Keratinocyte (primary cell): ENCODE data around the gene DDR2. TPM values are rescaled to one million over a fixed set of nuclear protein-coding genes. Genes with fewer than 3 reads are reported as not detected.

Experiments
- DNase-seq: peaks from one replicate; pipeline ENCODE4 v3.0.0-alpha.2; 2011; ENCODE audit warnings: low read depth, missing footprints, low spot score
- FAIRE-seq: peaks from 2 replicates; lab custom pipeline; 2011; peaks lifted over from hg19 to GRCh38; lab: Jason Lieb, UNC
- H2AFZ ChIP-seq: 2 replicates; pipeline ENCODE4 v1.6.0; 2012; ENCODE audit warnings: low read length, control low read depth, inconsistent platforms; ENCODE audit not compliant: control insufficient read depth
- H3K27ac ChIP-seq: 2 replicates; pipeline ENCODE4 v1.5.1; 2011; ENCODE audit warnings: low read length; ENCODE audit not compliant: control insufficient read depth, insufficient read depth
- H3K27me3 ChIP-seq: 3 replicates; pipeline ENCODE4 v1.6.0; 2011; ENCODE audit warnings: low read length; ENCODE audit not compliant: control insufficient read depth, insufficient read depth; ENCODE audit errors: extremely low read depth
- H3K36me3 ChIP-seq, 2 experiments: 2 replicates in 1 of 2; 3 replicates in 1 of 2; pipeline ENCODE4 v1.5.1; 2011; ENCODE audit warnings: low read length in 2 of 2, mild to moderate bottlenecking in 1 of 2; ENCODE audit not compliant: control insufficient read depth in 2 of 2, insufficient read depth in 2 of 2; ENCODE audit errors: extremely low read depth in 1 of 2
- H3K4me1 ChIP-seq: 3 replicates; pipeline ENCODE4 v1.5.1; 2011; ENCODE audit warnings: low read length; ENCODE audit not compliant: control insufficient read depth, insufficient read depth; ENCODE audit errors: extremely low read depth
- H3K4me2 ChIP-seq: 3 replicates; pipeline ENCODE4 v1.6.0; 2011; ENCODE audit warnings: low read depth, low read length; ENCODE audit not compliant: control insufficient read depth, insufficient read depth; ENCODE audit errors: extremely low read depth
- H3K4me3 ChIP-seq, 3 experiments: fragments of 200-600 bp in 1 of 3; sonication (generic) in 1 of 3; 2 replicates in 2 of 3; 3 replicates in 1 of 3; pipeline ENCODE4 v1.5.1; 2011 to 2016; ENCODE audit warnings: low read length in 3 of 3, mild to moderate bottlenecking in 3 of 3, control low read depth in 2 of 3, inconsistent platforms in 1 of 3, low read depth in 1 of 3, mixed read lengths in 1 of 3, mixed run types in 1 of 3, moderate library complexity in 1 of 3; ENCODE audit not compliant: control insufficient read depth in 2 of 3, insufficient read depth in 2 of 3; ENCODE audit errors: extremely low read depth in 1 of 3
- H3K79me2 ChIP-seq: 2 replicates; pipeline ENCODE4 v1.6.0; 2012; ENCODE audit warnings: low read length; ENCODE audit not compliant: control insufficient read depth, insufficient read depth
- H3K9ac ChIP-seq: 3 replicates; pipeline ENCODE4 v1.6.0; 2011; ENCODE audit warnings: low read length; ENCODE audit not compliant: control insufficient read depth, insufficient read depth; ENCODE audit errors: extremely low read depth
- H3K9me1 ChIP-seq: 3 replicates; pipeline ENCODE4 v1.6.0; 2011; ENCODE audit warnings: low read length; ENCODE audit not compliant: control insufficient read depth, insufficient read depth; ENCODE audit errors: extremely low read depth
- H3K9me3 ChIP-seq: 2 replicates; pipeline ENCODE4 v1.5.1; 2012; ENCODE audit warnings: low read depth, low read length; ENCODE audit not compliant: control insufficient read depth
- H4K20me1 ChIP-seq: 3 replicates; pipeline ENCODE4 v1.6.0; 2011; ENCODE audit warnings: low read length; ENCODE audit not compliant: control insufficient read depth, insufficient read depth; ENCODE audit errors: extremely low read depth
- CTCF ChIP-seq, 3 experiments: IDR thresholded peaks in 1 of 3; conservative IDR thresholded peaks in 1 of 3; optimal IDR thresholded peaks in 1 of 3; 2 replicates in 2 of 3; 3 replicates in 1 of 3; pipeline versions ENCODE3 to v1.5.1; 2011; ENCODE audit warnings: low read length in 3 of 3, mild to moderate bottlenecking in 3 of 3, moderate library complexity in 2 of 3, control low read depth in 1 of 3, inconsistent platforms in 1 of 3; ENCODE audit not compliant: insufficient read depth in 2 of 3; ENCODE audit errors: extremely low read depth in 1 of 3
- EZH2 ChIP-seq: IDR thresholded peaks from one replicate; pipeline ENCODE4 v1.6.1; 2012; ENCODE audit warnings: inconsistent platforms, mild to moderate bottlenecking, low read length, moderate library complexity
- dilution Hi-C: fragments of 300-500 bp; cut with MboI; formaldehyde crosslinking; loops from one replicate; pipeline ENCODE4 v1.7.0; 2020; ENCODE audit warnings: low sequenced_read_pairs; ENCODE audit not compliant: extremely low pct_ligation_motif_present
- polyA plus RNA-seq, 5 experiments: library from polyadenylated mRNA; depleted of rRNA in 3 of 5; stranded (reverse) in 3 of 5; stranded (forward) in 1 of 5; unstranded in 1 of 5; fragments of >200 nt; gene quantifications; 1 replicate in 1 of 5; 2 replicates in 3 of 5; 3 replicates in 1 of 5; pipeline versions ENCODE4 v1.2.1 to v1.2.3, GENCODE V29; 2011 to 2012; ENCODE audit warnings: missing spikeins in 2 of 5, low read depth in 1 of 5, low replicate concordance in 1 of 5

Gene DDR2
- polyA plus RNA-seq, 1 donor (not counting 4 experiments of a cell fraction or from before 2014, with no cell fraction given), result 0.39 TPM

GRCh38 chr1:162706606-162707005, 74.3 kb downstream of the DDR2 start:
- DNase-seq, result no peak
- TF ChIP-seq EZH2 (no peak), CTCF (optimal IDR thresholded peaks at IDR 0.05 in 1 of 3, IDR thresholded peaks at IDR 0.05 in 1 of 3, conservative IDR thresholded peaks at IDR 0.05 in 1 of 3; ENCODE audit: extremely low read depth in 1 of 3, insufficient read depth in 2 of 3, low read length in 3 of 3) (no peak)
- H3K4me1 ChIP-seq, result no peaks in the 10 kb centered on the region
- no peak overlapping the region for H3K27ac ChIP-seq
- no peaks in the 10 kb centered on the region for H4K20me1 ChIP-seq
- no peaks in the 10 kb centered on the region for H3K9me1 ChIP-seq
- H3K36me3 ChIP-seq, result no peaks in the 10 kb centered on the region
- dilution Hi-C loops, result no loop called here
- no peak overlapping the region for H2AFZ ChIP-seq
- H3K79me2 ChIP-seq, result no peaks in the 10 kb centered on the region
- no peaks in the 10 kb centered on the region for H3K27me3 ChIP-seq
- H3K4me2 ChIP-seq, result no peak overlapping the region
- no peak overlapping the region for H3K4me3 ChIP-seq
- no peaks in the 10 kb centered on the region for H3K9me3 ChIP-seq
- no peak for FAIRE-seq
- no peak overlapping the region for H3K9ac ChIP-seq

DNA sequence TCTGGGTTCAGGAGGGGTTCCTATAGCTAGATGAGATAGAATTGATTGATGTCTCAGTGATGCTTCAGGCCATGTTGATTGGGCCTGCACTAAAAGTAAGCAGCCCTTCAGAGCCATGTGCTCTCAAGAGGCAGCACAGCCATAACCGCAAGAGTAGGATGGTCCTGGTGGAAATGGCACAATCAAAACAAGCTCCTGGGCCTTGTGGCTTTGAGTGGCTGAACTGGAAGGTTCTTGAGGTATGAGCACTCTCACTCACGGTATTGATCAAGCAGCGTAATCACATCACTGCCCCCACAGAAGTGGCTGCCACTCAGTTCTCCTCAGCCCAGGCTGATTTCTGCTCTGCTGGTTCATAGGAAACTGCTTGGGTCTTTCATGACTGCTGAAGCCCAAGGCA, 76.0 kb downstream of the DDR2 start:
- no peaks in the 10 kb centered on the region for H3K79me2 ChIP-seq

More for the DNA sequence above, 76.0 kb downstream of the DDR2 start:
- Histone ChIP-seq H3K4me1 (no peaks in the 10 kb centered on the region), H3K4me3 (no peak overlapping the region), H2AFZ (no peak overlapping the region), H3K9ac (no peak overlapping the region), H3K9me1 (no peaks in the 10 kb centered on the region), H4K20me1 (no peaks in the 10 kb centered on the region), H3K27me3 (no peaks in the 10 kb centered on the region), H3K9me3 (no peaks in the 10 kb centered on the region), H3K4me2 (no peak overlapping the region), H3K36me3 (no peaks in the 10 kb centered on the region), H3K27ac (no peak overlapping the region)
- FAIRE-seq, result no peak
- no peak for DNase-seq
- dilution Hi-C loops, result no loop called here
- TF ChIP-seq CTCF (optimal IDR thresholded peaks at IDR 0.05 in 1 of 3, IDR thresholded peaks at IDR 0.05 in 1 of 3, conservative IDR thresholded peaks at IDR 0.05 in 1 of 3; ENCODE audit: extremely low read depth in 1 of 3, insufficient read depth in 2 of 3, low read length in 3 of 3) (no peak), EZH2 (no peak)
